GM19193 (cell line): Measurements from ENCODE around the gene ARID5B.

Experiments used
- POLR2A ChIP-seq: IDR thresholded peaks from 4 replicates; pipeline ENCODE4 v1.6.1; 2011; ENCODE audit not compliant: insufficient read depth, insufficient read length; ENCODE audit errors: extremely low read depth

ARID5B gene

GRCh38 chr10:61899069-61899531 is 2.4 kb upstream of the ARID5B start:
- TF ChIP-seq POLR2A: no peak

- no peak for TF ChIP-seq POLR2A
These were observed 1.9 kb upstream of the ARID5B start for GRCh38 chr10:61899663-61899996.

GRCh38 chr10:61899997-61900828 is 1.3 kb upstream of the ARID5B start:
- peak; percentile 96 for TF ChIP-seq POLR2A

- no peak for TF ChIP-seq POLR2A
These were observed 438 bp downstream of the ARID5B start for GRCh38 chr10:61901829-61902444.

GRCh38 chr10:61902445-61903220 is 1.1 kb downstream of the ARID5B start:
- no peak for TF ChIP-seq POLR2A

- TF ChIP-seq POLR2A: peak; percentile 79
These were observed 1.9 kb downstream of the ARID5B start for GRCh38 chr10:61903221-61903927.

GRCh38 chr10:61903928-61904344 is 2.4 kb downstream of the ARID5B start:
- no peak for TF ChIP-seq POLR2A

GRCh38 chr10:61904733-61905725 is 3.5 kb downstream of the ARID5B start:
- peak; percentile 26 for TF ChIP-seq POLR2A

- TF ChIP-seq POLR2A: no peak
These were observed 4.5 kb downstream of the ARID5B start for GRCh38 chr10:61905837-61906561.

- TF ChIP-seq POLR2A: no peak
These were observed 5.0 kb downstream of the ARID5B start for GRCh38 chr10:61906562-61906901.

- TF ChIP-seq POLR2A: no peak
These were observed 5.5 kb downstream of the ARID5B start for GRCh38 chr10:61907011-61907410.

GRCh38 chr10:61907587-61907986 is 6.1 kb downstream of the ARID5B start:
- TF ChIP-seq POLR2A: no peak

GRCh38 chr10:61910226-61910805 is 8.8 kb downstream of the ARID5B start:
- no peak for TF ChIP-seq POLR2A

GRCh38 chr10:61910894-61911293 is 9.4 kb downstream of the ARID5B start:
- TF ChIP-seq POLR2A: no peak

GRCh38 chr10:61911425-61911824 is 9.9 kb downstream of the ARID5B start:
- TF ChIP-seq POLR2A: no peak
